Neuronal stem cell (in vitro differentiated cells): Measurements from ENCODE around the gene MGAT4B.
"Not testable (repeated sequence)": the region's sequence is repeated elsewhere in the genome, so short reads cannot be mapped to it uniquely, and the experiment has no call there.

Source experiments
- DNase-seq: peaks from one replicate; pipeline ENCODE4 v3.0.0-alpha.2; 2013; ENCODE audit warnings: low spot score
- H2AFZ ChIP-seq: one replicate; pipeline ENCODE4 v1.6.1; 2013; ENCODE audit warnings: mild to moderate bottlenecking, low read length, inconsistent platforms
- H2AK5ac ChIP-seq: 2 replicates; pipeline ENCODE4 v1.6.1; 2013; ENCODE audit warnings: low read depth, mild to moderate bottlenecking, inconsistent platforms, low read length, moderate library complexity, mixed read lengths
- H2BK120ac ChIP-seq: 2 replicates; pipeline ENCODE4 v1.6.1; 2013; ENCODE audit warnings: low read depth, mild to moderate bottlenecking, inconsistent platforms, low read length, moderate library complexity, mixed read lengths
- H2BK12ac ChIP-seq: one replicate; pipeline ENCODE4 v1.6.1; 2013; ENCODE audit warnings: low read length, inconsistent platforms
- H2BK15ac ChIP-seq: 2 replicates; pipeline ENCODE4 v1.6.1; 2013; ENCODE audit warnings: mild to moderate bottlenecking, low read length, inconsistent platforms, mixed read lengths
- H2BK5ac ChIP-seq: one replicate; pipeline ENCODE4 v1.6.1; 2013; ENCODE audit warnings: inconsistent platforms, mild to moderate bottlenecking, low read length, moderate library complexity
- H3K14ac ChIP-seq: one replicate; pipeline ENCODE4 v1.6.1; 2013; ENCODE audit warnings: low read length, inconsistent platforms
- H3K18ac ChIP-seq: 2 replicates; pipeline ENCODE4 v1.6.1; 2013; ENCODE audit warnings: low read length, inconsistent platforms
- H3K23ac ChIP-seq: 2 replicates; pipeline ENCODE4 v1.6.1; 2013; ENCODE audit warnings: low read depth, mild to moderate bottlenecking, mixed read lengths, low read length, inconsistent platforms; ENCODE audit not compliant: poor library complexity
- H3K27ac ChIP-seq: replicated peaks from 3 replicates; pipeline ENCODE4 v1.5.1; 2013; ENCODE audit warnings: low read length, inconsistent platforms
- H3K27me3 ChIP-seq, 3 experiments: 2 replicates each; pipeline ENCODE4 v1.6.1; 2013; ENCODE audit warnings: low read length in 3 of 3, mild to moderate bottlenecking in 2 of 3, inconsistent platforms in 1 of 3, low read depth in 1 of 3, mixed read lengths in 1 of 3, moderate library complexity in 1 of 3; ENCODE audit not compliant: control insufficient read depth in 3 of 3, insufficient read depth in 3 of 3
- H3K36me3 ChIP-seq, 2 donors: replicated peaks in 1 of 2; 2 replicates each; pipeline ENCODE4 v1.6.1; 2013; ENCODE audit warnings: low read length in 2 of 2; ENCODE audit not compliant: control insufficient read depth in 2 of 2, insufficient read depth in 2 of 2
- H3K4ac ChIP-seq: 2 replicates; pipeline ENCODE4 v1.6.1; 2013; ENCODE audit warnings: inconsistent platforms, mild to moderate bottlenecking, low read length, moderate library complexity
- H3K4me1 ChIP-seq, 2 donors: 1 replicate in 1 of 2; 2 replicates in 1 of 2; pipeline ENCODE4 v1.6.1; 2013; ENCODE audit warnings: low read length in 2 of 2, low read depth in 1 of 2; ENCODE audit not compliant: control insufficient read depth in 2 of 2, insufficient read depth in 1 of 2
- H3K4me2 ChIP-seq: one replicate; pipeline ENCODE4 v1.6.1; 2013; ENCODE audit warnings: mild to moderate bottlenecking, low read length, inconsistent platforms; ENCODE audit not compliant: insufficient read depth, poor library complexity, severe bottlenecking
- H3K4me3 ChIP-seq, 2 donors: 2 replicates each; pipeline ENCODE4 v1.5.1; 2013; ENCODE audit warnings: low read length in 2 of 2, mild to moderate bottlenecking in 2 of 2, inconsistent platforms in 1 of 2, moderate library complexity in 1 of 2
- H3K79me1 ChIP-seq: one replicate; pipeline ENCODE4 v1.6.1; 2013; ENCODE audit warnings: low read depth, mild to moderate bottlenecking, inconsistent platforms, low read length, moderate library complexity
- H3K9ac ChIP-seq: one replicate; pipeline ENCODE4 v1.6.1; 2013; ENCODE audit warnings: mild to moderate bottlenecking, low read depth, low read length, inconsistent platforms; ENCODE audit not compliant: poor library complexity
- H3K9me3 ChIP-seq, 2 donors: replicated peaks in 1 of 2; 2 replicates each; pipeline versions ENCODE3 to v1.6.1; 2013; ENCODE audit warnings: low read length in 2 of 2, mild to moderate bottlenecking in 2 of 2, inconsistent platforms in 1 of 2, low read depth in 1 of 2, mixed read lengths in 1 of 2, moderate library complexity in 1 of 2; ENCODE audit not compliant: control insufficient read depth in 2 of 2, insufficient read depth in 1 of 2
- H4K8ac ChIP-seq: one replicate; pipeline ENCODE4 v1.6.1; 2013; ENCODE audit warnings: low read depth, mild to moderate bottlenecking, inconsistent platforms, low read length, moderate library complexity
- H4K91ac ChIP-seq: one replicate; pipeline ENCODE4 v1.6.1; 2013; ENCODE audit warnings: low read length, low read depth, mild to moderate bottlenecking, inconsistent platforms; ENCODE audit not compliant: poor library complexity
- WGBS, 2 donors: extraction: QIAGEN DNeasy Blood & Tissue Kit; methylation state at CpG; one replicate each; pipeline ENCODE4 v1.1.7; 2013; ENCODE audit warnings: missing lambda C conversion rate in 2 of 2, mixed read lengths in 1 of 2; ENCODE audit not compliant: insufficient read length in 2 of 2, insufficient replicate concordance in 1 of 2; ENCODE audit errors: extremely low coverage in 2 of 2; 5-methylcytosine and 5-hydroxymethylcytosine counted together

MGAT4B gene

GRCh38 chr5:179837076-179838011 is 30.7 kb upstream of the MGAT4B start:
- no peak overlapping the region for H2BK5ac ChIP-seq
- DNase-seq: no peak
- no peaks in the 10 kb centered on the region for H3K27me3 ChIP-seq
- no peak overlapping the region for H3K14ac ChIP-seq
- no peak overlapping the region for H2AK5ac ChIP-seq
- H3K4me2 ChIP-seq: no peak overlapping the region
- no peak overlapping the region for H2BK12ac ChIP-seq
- H3K79me1 ChIP-seq: peaks cover 7% of the 10 kb centered on the region
- no peak overlapping the region for H2BK15ac ChIP-seq
- no peak overlapping the region for H3K9ac ChIP-seq
- no peak overlapping the region for H3K4ac ChIP-seq
- peaks cover 63 to 82% of the 10 kb centered on the region in 2 donors for H3K36me3 ChIP-seq
- H3K9me3 ChIP-seq: peaks cover 0 to 5% of the 10 kb centered on the region in 2 donors
- peak overlapping the region; percentile 93 for H3K23ac ChIP-seq
- no peak overlapping the region for H3K27ac ChIP-seq
- peak overlapping the region; percentile 45 for H4K8ac ChIP-seq
- H2AFZ ChIP-seq: no peak overlapping the region
- no peak overlapping the region for H2BK120ac ChIP-seq
- no peak overlapping the region for H4K91ac ChIP-seq
- no peak overlapping the region for H3K18ac ChIP-seq
- WGBS, 2 donors: no CpG with 5 or more reads among the region's 15 CpGs
- peak overlapping the region in 1 of 2 donors; percentile 33 for H3K4me3 ChIP-seq
- H3K4me1 ChIP-seq: no peaks in the 10 kb centered on the region

DNA sequence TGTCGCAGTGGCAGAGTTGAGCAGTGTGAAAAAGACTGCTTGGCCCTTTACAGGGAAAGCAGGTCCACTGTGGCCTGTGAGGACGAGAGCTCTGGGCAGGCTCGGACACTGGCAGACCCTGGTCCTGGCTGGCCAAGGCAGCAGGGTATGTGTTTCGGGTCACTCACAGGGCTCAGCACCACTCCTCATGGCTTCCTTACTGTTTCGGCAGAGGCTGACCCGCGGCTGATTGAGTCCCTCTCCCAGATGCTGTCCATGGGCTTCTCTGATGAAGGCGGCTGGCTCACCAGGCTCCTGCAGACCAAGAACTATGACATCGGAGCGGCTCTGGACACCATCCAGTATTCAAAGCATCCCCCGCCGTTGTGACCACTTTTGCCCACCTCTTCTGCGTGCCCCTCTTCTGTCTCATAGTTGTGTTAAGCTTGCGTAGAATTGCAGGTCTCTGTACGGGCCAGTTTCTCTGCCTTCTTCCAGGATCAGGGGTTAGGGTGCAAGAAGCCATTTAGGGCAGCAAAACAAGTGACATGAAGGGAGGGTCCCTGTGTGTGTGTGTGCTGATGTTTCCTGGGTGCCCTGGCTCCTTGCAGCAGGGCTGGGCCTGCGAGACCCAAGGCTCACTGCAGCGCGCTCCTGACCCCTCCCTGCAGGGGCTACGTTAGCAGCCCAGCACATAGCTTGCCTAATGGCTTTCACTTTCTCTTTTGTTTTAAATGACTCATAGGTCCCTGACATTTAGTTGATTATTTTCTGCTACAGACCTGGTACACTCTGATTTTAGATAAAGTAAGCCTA is 29.8 kb upstream of the MGAT4B start:
- Histone ChIP-seq H3K27me3 (no peaks in the 10 kb centered on the region), H3K36me3 (peaks cover 62 to 83% of the 10 kb centered on the region in 2 donors), H3K14ac (no peak overlapping the region), H3K4me1 (no peaks in the 10 kb centered on the region), H3K4ac (no peak overlapping the region), H4K91ac (no peak overlapping the region), H3K18ac (no peak overlapping the region), H3K79me1 (peaks cover 11% of the 10 kb centered on the region), H2BK120ac (no peak overlapping the region), H3K4me3 (no peak overlapping the region), H2AFZ (no peak overlapping the region), H2BK5ac (no peak overlapping the region), H3K23ac (peak overlapping the region; percentile 49), H2BK15ac (no peak overlapping the region), H3K27ac (no peak overlapping the region), H3K9me3 (peaks cover 0 to 7% of the 10 kb centered on the region in 2 donors), H3K9ac (peak overlapping the region; percentile 1), H2BK12ac (no peak overlapping the region), H3K4me2 (no peak overlapping the region), H4K8ac (no peak overlapping the region), H2AK5ac (no peak overlapping the region)
- WGBS, 2 donors: no CpG with 5 or more reads among the region's 19 CpGs
- DNase-seq: no peak

- peaks cover 58 to 84% of the 10 kb centered on the region in 2 donors for H3K36me3 ChIP-seq
- H3K14ac ChIP-seq, H2BK12ac ChIP-seq, H2AK5ac ChIP-seq, H3K79me1 ChIP-seq, H3K4me3 ChIP-seq, H3K4me1 ChIP-seq, H4K8ac ChIP-seq, H2AFZ ChIP-seq, H4K91ac ChIP-seq, H3K27ac ChIP-seq, H2BK15ac ChIP-seq, H2BK5ac ChIP-seq, H3K9ac ChIP-seq, H3K27me3 ChIP-seq, H3K4me2 ChIP-seq, H3K9me3 ChIP-seq, DNase-seq, H3K18ac ChIP-seq, H3K4ac ChIP-seq, H3K23ac ChIP-seq, H2BK120ac ChIP-seq: not testable (repeated sequence)
- WGBS, 2 donors: no CpG with 5 or more reads among the region's 28 CpGs
These were observed 28.2 kb upstream of the MGAT4B start for GRCh38 chr5:179834871-179835270.

DNA sequence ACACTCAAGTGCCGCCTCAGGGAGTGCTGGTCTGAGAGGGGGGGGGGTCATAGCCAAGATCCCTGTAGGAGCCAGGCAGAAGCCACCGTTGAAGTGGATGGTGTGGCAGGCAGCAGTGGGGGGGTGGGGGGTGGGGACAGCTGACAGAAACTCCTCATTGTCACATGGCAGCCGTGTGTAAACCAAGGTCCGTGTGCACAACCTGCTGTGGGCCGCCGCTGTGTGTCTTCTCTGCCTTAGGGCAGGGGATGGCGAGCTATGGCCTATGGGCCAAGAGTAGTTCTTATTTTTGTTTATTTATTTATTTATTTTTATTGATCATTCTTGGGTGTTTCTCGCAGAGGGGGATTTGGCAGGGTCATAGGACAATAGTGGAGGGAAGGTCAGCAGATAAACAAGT is 27.5 kb upstream of the MGAT4B start:
- Histone ChIP-seq H3K36me3 (peaks cover 56 to 84% of the 10 kb centered on the region in 2 donors), H4K91ac (no peak overlapping the region), H3K4ac (no peak overlapping the region), H3K79me1 (peaks cover 9% of the 10 kb centered on the region), H4K8ac (no peak overlapping the region), H3K4me2 (no peak overlapping the region), H3K14ac (no peak overlapping the region), H2AFZ (no peak overlapping the region), H3K4me1 (no peaks in the 10 kb centered on the region), H3K9me3 (peaks cover 8 to 10% of the 10 kb centered on the region in 2 donors), H2BK120ac (no peak overlapping the region), H2BK12ac (no peak overlapping the region), H2BK15ac (no peak overlapping the region), H3K27ac (no peak overlapping the region), H2BK5ac (no peak overlapping the region), H3K4me3 (no peak overlapping the region), H3K27me3 (no peaks in the 10 kb centered on the region), H2AK5ac (no peak overlapping the region), H3K9ac (no peak overlapping the region), H3K18ac (no peak overlapping the region), H3K23ac (no peak overlapping the region)
- WGBS, 2 donors: no CpG with 5 or more reads among the region's 8 CpGs
- DNase-seq: no peak
